Neural crest cell (in vitro differentiated cells): ENCODE results near the gene TBC1D17. TPM values are rescaled to one million over a fixed set of nuclear protein-coding genes. Genes with fewer than 3 reads are reported as not detected.

Experiments
- DNase-seq: peaks from one replicate; pipeline ENCODE4 v3.0.0; 2021; ENCODE audit warnings: low read depth, mixed read lengths, low spot score
- H3K27ac Mint-ChIP-seq: one replicate; pipeline ENCODE4 v1.8.0; 2021; ENCODE audit warnings: mild to moderate bottlenecking, mixed read lengths; ENCODE audit not compliant: unreplicated experiment
- H3K27me3 Mint-ChIP-seq: 2 replicates; pipeline ENCODE4 v1.8.0; 2021; ENCODE audit warnings: low read depth, mild to moderate bottlenecking, mixed read lengths
- H3K36me3 Mint-ChIP-seq: 2 replicates; pipeline ENCODE4 v1.8.0; 2021; ENCODE audit warnings: low read depth, mild to moderate bottlenecking, mixed read lengths
- H3K4me1 Mint-ChIP-seq: 2 replicates; pipeline ENCODE4 v1.8.0; 2021; ENCODE audit warnings: mixed read lengths
- H3K4me3 Mint-ChIP-seq: one replicate; pipeline ENCODE4 v1.8.0; 2021; ENCODE audit warnings: mild to moderate bottlenecking, mixed read lengths
- H3K9me3 Mint-ChIP-seq: 2 replicates; pipeline ENCODE4 v1.8.0; 2021; ENCODE audit warnings: mixed read lengths
- CTCF ChIP-seq: fragments of 200-600 bp; sonication (generic); conservative IDR thresholded peaks from 2 replicates; pipeline ENCODE4 v1.5.0; 2021; ENCODE audit warnings: antibody characterized with exemption, mild to moderate bottlenecking
- total RNA-seq: library from RNA; stranded (reverse); gene quantifications from 2 replicates; pipeline ENCODE4 v1.2.1, GENCODE V29; 2021

Gene TBC1D17
- total RNA-seq, 1 donor from 2014 or later: 30.5 TPM

- Mint-ChIP-seq H3K27ac (no peak overlapping the region), H3K4me3 (no peak overlapping the region)
- no peak for TF ChIP-seq CTCF
Measured at GRCh38 chr19:49891393-49891792, 13.9 kb downstream of the TBC1D17 start.

GRCh38 chr19:49892716-49893115 lies 15.2 kb downstream of the TBC1D17 start:
- H3K27me3 Mint-ChIP-seq: peaks cover 29% of the 10 kb centered on the region
- TF ChIP-seq CTCF: no peak
- peak overlapping the region; percentile 41 for H3K4me3 Mint-ChIP-seq
- DNase-seq: no peak
- H3K36me3 Mint-ChIP-seq: no peaks in the 10 kb centered on the region
- H3K9me3 Mint-ChIP-seq: no peaks in the 10 kb centered on the region
- peaks cover 8% of the 10 kb centered on the region for H3K4me1 Mint-ChIP-seq
- no peak overlapping the region for H3K27ac Mint-ChIP-seq

More at GRCh38 chr19:49891393-49891792, 13.9 kb downstream of the TBC1D17 start:
- peaks cover 27% of the 10 kb centered on the region for H3K27me3 Mint-ChIP-seq
- peaks cover 2% of the 10 kb centered on the region for H3K36me3 Mint-ChIP-seq
- H3K4me1 Mint-ChIP-seq: peaks cover 4% of the 10 kb centered on the region
- DNase-seq: no peak
- no peaks in the 10 kb centered on the region for H3K9me3 Mint-ChIP-seq

- H3K4me3 Mint-ChIP-seq: no peak overlapping the region
- H3K4me1 Mint-ChIP-seq: peaks cover 10% of the 10 kb centered on the region
- peaks cover 29% of the 10 kb centered on the region for H3K27me3 Mint-ChIP-seq
- no peaks in the 10 kb centered on the region for H3K9me3 Mint-ChIP-seq
- H3K36me3 Mint-ChIP-seq: no peaks in the 10 kb centered on the region
- no peak overlapping the region for H3K27ac Mint-ChIP-seq
- TF ChIP-seq CTCF: no peak
- no peak for DNase-seq
Measured at GRCh38 chr19:49894011-49894664, 16.6 kb downstream of the TBC1D17 start.

- no peak overlapping the region for H3K27ac Mint-ChIP-seq
- no peak for TF ChIP-seq CTCF
- H3K36me3 Mint-ChIP-seq: no peaks in the 10 kb centered on the region
- H3K9me3 Mint-ChIP-seq: no peaks in the 10 kb centered on the region
- DNase-seq: no peak
- H3K27me3 Mint-ChIP-seq: peaks cover 29% of the 10 kb centered on the region
- H3K4me1 Mint-ChIP-seq: peaks cover 9% of the 10 kb centered on the region
- no peak overlapping the region for H3K4me3 Mint-ChIP-seq
Measured at GRCh38 chr19:49894879-49895565, 17.5 kb downstream of the TBC1D17 start.

GRCh38 chr19:49895566-49896297 lies 18.2 kb downstream of the TBC1D17 start:
- peaks cover 26% of the 10 kb centered on the region for H3K27me3 Mint-ChIP-seq
- no peak for DNase-seq
- peaks cover 6% of the 10 kb centered on the region for H3K4me1 Mint-ChIP-seq
- no peak overlapping the region for H3K4me3 Mint-ChIP-seq
- H3K36me3 Mint-ChIP-seq: no peaks in the 10 kb centered on the region
- no peak overlapping the region for H3K27ac Mint-ChIP-seq
- no peak for TF ChIP-seq CTCF
- H3K9me3 Mint-ChIP-seq: no peaks in the 10 kb centered on the region
